CD4-positive, alpha-beta T cell treated with Interferon gamma for 1 hour (primary cell): ENCODE data around the gene ELMO1.

Source experiments
- DNase-seq: peaks from one replicate; pipeline ENCODE4 v3.0.0-alpha.2; 2020

The ELMO1 gene

GRCh38 chr7:37467002-37467401, 18.3 kb upstream of the ELMO1 start:
- no peak for DNase-seq

- no peak for DNase-seq
Measured at GRCh38 chr7:37462138-37462537, 13.5 kb upstream of the ELMO1 start.

- no peak for DNase-seq
Measured at GRCh38 chr7:37455081-37455480, 6.4 kb upstream of the ELMO1 start.

GRCh38 chr7:37452346-37452745, 3.7 kb upstream of the ELMO1 start:
- no peak for DNase-seq

- DNase-seq, result no peak
Measured at GRCh38 chr7:37450035-37450434, 1.4 kb upstream of the ELMO1 start.

GRCh38 chr7:37449621-37450020, 957 bp upstream of the ELMO1 start:
- no peak for DNase-seq

- no peak for DNase-seq
Measured at GRCh38 chr7:37448011-37448635, 541 bp downstream of the ELMO1 start.

- no peak for DNase-seq
Measured at GRCh38 chr7:37446371-37446770, 2.3 kb downstream of the ELMO1 start.

GRCh38 chr7:37445790-37446189, 2.9 kb downstream of the ELMO1 start:
- no peak for DNase-seq

- DNase-seq, result no peak
Measured at GRCh38 chr7:37445064-37445723, 3.5 kb downstream of the ELMO1 start.

GRCh38 chr7:37443627-37444026, 5.0 kb downstream of the ELMO1 start:
- no peak for DNase-seq

GRCh38 chr7:37442268-37442667, 6.4 kb downstream of the ELMO1 start:
- DNase-seq, result no peak

GRCh38 chr7:37441816-37442215, 6.8 kb downstream of the ELMO1 start:
- no peak for DNase-seq

GRCh38 chr7:37441386-37441760, 7.3 kb downstream of the ELMO1 start:
- no peak for DNase-seq

GRCh38 chr7:37440738-37441385, 7.8 kb downstream of the ELMO1 start:
- DNase-seq, result no peak

- no peak for DNase-seq
Measured at GRCh38 chr7:37439653-37440026, 9.0 kb downstream of the ELMO1 start.

- DNase-seq, result no peak
Measured at GRCh38 chr7:37438906-37439652, 9.6 kb downstream of the ELMO1 start.

- no peak for DNase-seq
Measured at GRCh38 chr7:37435156-37435855, 13.4 kb downstream of the ELMO1 start.

- no peak for DNase-seq
Measured at GRCh38 chr7:37434529-37434928, 14.1 kb downstream of the ELMO1 start.

- DNase-seq, result no peak
Measured at GRCh38 chr7:37433166-37433565, 15.5 kb downstream of the ELMO1 start.

GRCh38 chr7:37432281-37432920, 16.3 kb downstream of the ELMO1 start:
- no peak for DNase-seq

GRCh38 chr7:37431413-37431812, 17.3 kb downstream of the ELMO1 start:
- no peak for DNase-seq

- no peak for DNase-seq
Measured at GRCh38 chr7:37430640-37431039, 18.0 kb downstream of the ELMO1 start.
